GM19468 (cell line): ENCODE measurements around the gene GABRP.

Source experiments
- ATAC-seq: cut with Tn5 transposase; IDR thresholded peaks from one replicate; pipeline ENCODE4 v1.9.1; 2021; ENCODE audit warnings: mild to moderate bottlenecking, moderate library complexity, moderate number of reproducible peaks; ENCODE audit not compliant: unreplicated experiment; ENCODE audit errors: extremely low read depth

Gene GABRP

GRCh38 chr5:170854566-170854965 is 71.0 kb downstream of the GABRP start:
- ATAC-seq, result no peak

DNA sequence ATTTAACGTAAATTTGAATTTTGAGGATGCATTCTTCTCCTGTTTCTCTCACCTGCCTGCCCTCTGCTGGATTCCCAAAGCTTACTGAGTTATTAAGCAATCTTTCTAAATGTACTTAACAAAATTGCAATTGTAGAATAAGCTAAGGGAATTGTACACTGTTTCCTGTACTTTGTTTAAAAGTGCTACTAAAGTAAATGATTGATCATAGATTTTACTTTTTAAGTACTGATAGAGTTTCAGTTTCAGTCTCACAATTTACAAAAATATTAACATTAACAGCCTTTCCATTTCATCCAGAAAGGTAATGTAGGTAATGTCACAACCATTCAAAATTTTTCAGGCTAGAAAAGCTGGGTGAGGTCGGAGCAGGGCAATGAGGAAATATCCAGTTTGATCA is 73.5 kb downstream of the GABRP start:
- no peak for ATAC-seq

DNA sequence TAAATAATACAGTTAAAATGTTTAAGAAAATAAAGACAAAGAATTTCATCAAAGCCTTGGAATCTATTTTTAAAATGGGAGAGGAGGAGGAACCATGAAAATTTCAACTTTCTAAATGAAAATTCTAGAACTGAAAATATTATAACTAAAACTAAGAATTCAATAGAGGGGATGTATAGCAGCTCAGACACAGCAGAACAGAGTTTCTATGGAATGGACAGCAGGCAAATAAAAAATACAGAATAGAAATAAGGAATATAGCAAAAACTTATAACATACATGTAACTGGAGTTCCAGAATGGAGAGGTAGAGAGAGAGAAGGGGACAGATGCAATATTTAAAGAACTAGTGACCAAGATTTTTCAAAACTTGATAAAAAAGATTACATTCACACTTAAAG is 76.9 kb downstream of the GABRP start:
- no peak for ATAC-seq

DNA sequence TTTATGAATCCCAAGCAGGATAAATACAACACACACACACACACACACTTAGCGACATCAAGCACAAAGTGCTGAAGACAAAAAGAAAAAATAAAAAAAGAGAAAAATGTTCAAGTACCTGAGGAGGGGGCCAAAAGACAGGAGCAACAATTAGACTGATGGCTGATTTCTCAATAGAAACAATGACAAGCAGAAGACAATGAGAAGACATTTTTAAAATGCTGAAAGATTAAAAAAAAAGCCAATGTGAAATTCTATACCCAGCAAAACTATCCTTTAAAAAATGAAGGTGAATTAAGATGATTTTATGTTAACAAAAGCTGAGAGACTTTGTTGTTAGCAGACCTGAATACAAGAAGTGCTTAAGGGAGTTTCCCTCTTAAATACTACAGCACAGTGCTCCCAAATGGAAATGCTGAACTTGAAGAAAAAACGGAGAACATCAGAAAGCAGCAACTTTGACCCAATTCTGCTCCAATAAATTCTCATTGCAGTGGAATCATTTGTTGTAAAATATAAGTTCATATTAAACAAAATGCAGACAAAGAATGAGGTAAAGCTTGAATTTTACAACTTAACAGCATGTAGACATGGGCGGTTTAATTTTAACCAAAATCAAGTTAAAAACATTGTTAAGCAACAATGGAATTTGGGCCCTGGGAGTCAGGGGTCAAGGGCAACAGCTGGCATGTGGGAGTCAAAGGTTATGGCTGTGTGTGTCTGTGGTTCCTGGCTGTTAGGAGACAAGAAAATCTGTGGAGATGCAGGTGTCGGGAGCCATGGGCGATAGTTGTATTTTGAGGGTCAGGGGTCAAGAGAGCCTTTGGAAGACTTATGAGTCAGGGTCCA is 77.5 kb downstream of the GABRP start:
- ATAC-seq, result no peak

DNA sequence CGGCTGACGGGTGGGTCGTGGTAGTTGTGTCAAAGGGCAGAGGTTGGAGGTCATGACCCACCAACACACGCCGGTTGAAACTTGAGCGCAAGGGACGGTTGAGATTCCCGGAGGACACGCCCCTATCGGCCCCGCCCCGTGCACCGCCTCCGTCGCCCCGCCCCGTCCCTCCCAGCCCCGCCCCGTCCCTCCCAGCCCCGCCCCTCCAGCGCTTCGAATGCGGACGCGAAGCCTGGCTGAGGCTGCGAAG is 78.1 kb downstream of the GABRP start:
- ATAC-seq, result no peak

DNA sequence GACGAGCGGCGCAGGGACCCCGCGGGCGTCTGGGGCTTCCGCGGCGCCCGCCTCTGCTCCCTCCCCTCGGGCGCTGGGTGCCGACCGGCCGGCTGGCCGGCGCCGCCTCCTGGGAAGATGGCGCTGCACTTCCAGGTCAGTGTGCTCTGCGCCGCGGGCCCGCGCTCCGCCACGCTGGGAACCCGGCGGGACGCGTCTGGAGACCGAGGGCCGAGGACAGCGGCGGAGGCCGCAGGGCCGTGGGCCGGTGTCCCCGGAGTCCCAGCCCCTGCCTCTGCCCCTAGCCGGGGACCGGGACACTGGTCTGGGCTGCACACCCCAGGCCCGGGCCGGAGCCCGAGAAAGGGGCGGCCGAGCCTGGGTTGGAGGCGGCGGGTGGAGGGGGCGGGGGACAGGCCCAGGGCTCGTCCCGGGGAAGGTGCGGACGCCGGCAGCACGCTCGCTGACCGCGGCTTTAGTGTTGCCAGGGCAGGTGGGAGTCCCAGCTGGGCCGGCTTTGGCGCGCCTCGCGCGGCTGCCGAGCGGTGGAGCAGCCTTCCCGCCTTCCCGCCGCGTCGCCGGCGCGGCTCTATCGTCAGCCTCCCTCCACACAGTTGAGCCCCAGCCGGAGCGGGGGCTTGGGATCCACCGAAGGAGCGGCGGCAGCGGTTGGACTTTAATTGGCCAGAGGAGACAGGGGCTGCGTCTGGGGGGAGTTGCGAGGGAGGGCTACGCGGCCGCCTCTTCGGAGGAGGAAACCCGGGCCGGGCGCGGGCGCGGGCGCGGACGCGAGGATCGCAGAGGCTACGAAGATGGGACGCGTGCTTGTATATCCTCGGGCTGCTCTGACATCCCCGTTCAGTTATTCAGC is 78.6 kb downstream of the GABRP start, which contains the start of gene RANBP17:
Gene RANBP17 (plus strand): TSS at position 102 of the 850 bp plus-strand sequence.
- ATAC-seq, result no peak

DNA sequence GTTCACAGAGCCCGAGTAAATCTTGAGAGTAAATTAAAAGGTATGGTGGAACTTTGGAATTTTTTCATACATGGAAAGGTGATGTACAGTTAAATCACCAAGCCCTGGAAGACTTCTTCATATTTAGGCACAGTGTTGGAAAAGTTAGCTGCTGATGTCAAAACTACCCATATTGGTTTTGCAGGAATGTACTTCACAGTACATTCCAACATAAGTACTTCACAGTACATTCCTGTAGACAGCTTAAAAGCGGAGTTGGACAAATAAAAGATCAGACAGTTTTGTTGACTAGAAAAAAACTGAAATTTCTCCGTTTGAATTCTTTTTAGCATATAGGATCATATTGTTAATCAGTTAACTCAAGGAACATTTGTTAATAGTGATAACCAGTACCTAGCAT is 80.1 kb downstream of the GABRP start:
- no peak for ATAC-seq
